ENCODE results near the gene MICU1. TPM values are rescaled to one million over a fixed set of nuclear protein-coding genes. Genes with fewer than 3 reads are reported as not detected.

The MICU1 gene
- total RNA-seq, 1 experiment from 2014 or later: 46.9 TPM

DNA sequence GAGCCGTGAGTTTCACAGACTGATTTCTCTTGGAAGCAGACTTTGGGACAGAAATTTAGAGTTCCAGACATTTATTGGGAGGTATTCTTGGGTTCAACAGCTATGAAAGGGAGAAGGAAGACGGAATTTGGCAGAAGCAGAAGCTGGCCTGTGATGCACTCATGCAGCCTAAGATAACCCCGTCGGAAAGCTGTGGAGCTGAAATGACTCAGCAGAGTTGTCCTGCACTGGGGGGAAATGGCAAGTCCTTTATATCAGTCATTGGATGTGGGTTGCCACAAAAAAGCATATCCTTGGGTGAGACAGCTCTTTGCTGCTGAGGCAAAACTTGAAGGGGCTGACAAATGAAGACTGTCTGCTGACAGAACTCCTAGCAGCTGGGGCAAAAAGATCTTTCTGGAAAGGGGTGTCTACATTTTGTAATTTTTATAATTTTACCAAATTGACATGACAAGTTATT is 11.5 kb upstream of the MICU1 start:
- no peaks in the 10 kb centered on the region for H3K27me3 ChIP-seq (ENCODE audit: control insufficient read depth, insufficient read depth, low read length)
- H3K4me3 ChIP-seq (ENCODE audit: low read depth in 2 of 2, low read length in 2 of 2): no peak overlapping the region
- H3K9me3 ChIP-seq (ENCODE audit: control insufficient read depth, insufficient read depth, low read depth, low read length): no peaks in the 10 kb centered on the region
- no peak overlapping the region for H3K27ac ChIP-seq (ENCODE audit: low read length)
- in situ Hi-C loops (cut with HindIII; ENCODE audit: low pct_unique_long_range_greater_than_20kb, low sequenced_read_pairs) (no loop called here), intact Hi-C loops (cut with micrococcal nuclease; ENCODE audit: unreplicated experiment) (no loop called here)
- no peak for ATAC-seq
- no peak for DNase-seq (ENCODE audit: low read depth, low spot score)
- ChIA-PET CTCF (interaction anchor here (0.6 kb wide), 1 partner anchor 159 kb away, joined by 3 read pairs; no protein-coding TSS in a partner anchor), POLR2A (no interaction called here)
- BruUV-seq (replicated peaks): no TSS peak
- H3K4me1 ChIP-seq (ENCODE audit: control insufficient read depth, insufficient read depth, low read length): no peaks in the 10 kb centered on the region
- no peaks in the 10 kb centered on the region for H3K36me3 ChIP-seq (ENCODE audit: control insufficient read depth, insufficient read depth, low read length)
- no peak for TF ChIP-seq POLR2AphosphoS5 (IDR thresholded peaks at IDR 0.05; ENCODE audit: low read depth, low read length)
- no peak for TF ChIP-seq SIN3A (IDR thresholded peaks at IDR 0.05; ENCODE audit: borderline replicate concordance, insufficient read depth, low read depth, low read length)
- TF ChIP-seq, protein P1, sequence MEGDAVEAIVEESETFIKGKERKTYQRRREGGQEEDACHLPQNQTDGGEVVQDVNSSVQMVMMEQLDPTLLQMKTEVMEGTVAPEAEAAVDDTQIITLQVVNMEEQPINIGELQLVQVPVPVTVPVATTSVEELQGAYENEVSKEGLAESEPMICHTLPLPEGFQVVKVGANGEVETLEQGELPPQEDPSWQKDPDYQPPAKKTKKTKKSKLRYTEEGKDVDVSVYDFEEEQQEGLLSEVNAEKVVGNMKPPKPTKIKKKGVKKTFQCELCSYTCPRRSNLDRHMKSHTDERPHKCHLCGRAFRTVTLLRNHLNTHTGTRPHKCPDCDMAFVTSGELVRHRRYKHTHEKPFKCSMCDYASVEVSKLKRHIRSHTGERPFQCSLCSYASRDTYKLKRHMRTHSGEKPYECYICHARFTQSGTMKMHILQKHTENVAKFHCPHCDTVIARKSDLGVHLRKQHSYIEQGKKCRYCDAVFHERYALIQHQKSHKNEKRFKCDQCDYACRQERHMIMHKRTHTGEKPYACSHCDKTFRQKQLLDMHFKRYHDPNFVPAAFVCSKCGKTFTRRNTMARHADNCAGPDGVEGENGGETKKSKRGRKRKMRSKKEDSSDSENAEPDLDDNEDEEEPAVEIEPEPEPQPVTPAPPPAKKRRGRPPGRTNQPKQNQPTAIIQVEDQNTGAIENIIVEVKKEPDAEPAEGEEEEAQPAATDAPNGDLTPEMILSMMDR (IDR thresholded peaks at IDR 0.05): no peak
- TF ChIP-seq, protein P2, sequence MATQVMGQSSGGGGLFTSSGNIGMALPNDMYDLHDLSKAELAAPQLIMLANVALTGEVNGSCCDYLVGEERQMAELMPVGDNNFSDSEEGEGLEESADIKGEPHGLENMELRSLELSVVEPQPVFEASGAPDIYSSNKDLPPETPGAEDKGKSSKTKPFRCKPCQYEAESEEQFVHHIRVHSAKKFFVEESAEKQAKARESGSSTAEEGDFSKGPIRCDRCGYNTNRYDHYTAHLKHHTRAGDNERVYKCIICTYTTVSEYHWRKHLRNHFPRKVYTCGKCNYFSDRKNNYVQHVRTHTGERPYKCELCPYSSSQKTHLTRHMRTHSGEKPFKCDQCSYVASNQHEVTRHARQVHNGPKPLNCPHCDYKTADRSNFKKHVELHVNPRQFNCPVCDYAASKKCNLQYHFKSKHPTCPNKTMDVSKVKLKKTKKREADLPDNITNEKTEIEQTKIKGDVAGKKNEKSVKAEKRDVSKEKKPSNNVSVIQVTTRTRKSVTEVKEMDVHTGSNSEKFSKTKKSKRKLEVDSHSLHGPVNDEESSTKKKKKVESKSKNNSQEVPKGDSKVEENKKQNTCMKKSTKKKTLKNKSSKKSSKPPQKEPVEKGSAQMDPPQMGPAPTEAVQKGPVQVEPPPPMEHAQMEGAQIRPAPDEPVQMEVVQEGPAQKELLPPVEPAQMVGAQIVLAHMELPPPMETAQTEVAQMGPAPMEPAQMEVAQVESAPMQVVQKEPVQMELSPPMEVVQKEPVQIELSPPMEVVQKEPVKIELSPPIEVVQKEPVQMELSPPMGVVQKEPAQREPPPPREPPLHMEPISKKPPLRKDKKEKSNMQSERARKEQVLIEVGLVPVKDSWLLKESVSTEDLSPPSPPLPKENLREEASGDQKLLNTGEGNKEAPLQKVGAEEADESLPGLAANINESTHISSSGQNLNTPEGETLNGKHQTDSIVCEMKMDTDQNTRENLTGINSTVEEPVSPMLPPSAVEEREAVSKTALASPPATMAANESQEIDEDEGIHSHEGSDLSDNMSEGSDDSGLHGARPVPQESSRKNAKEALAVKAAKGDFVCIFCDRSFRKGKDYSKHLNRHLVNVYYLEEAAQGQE (IDR thresholded peaks at IDR 0.05; ENCODE audit: insufficient read depth in 1 of 2, low read depth in 2 of 2, low read length in 1 of 2): no peak
- TF ChIP-seq TCF7L2 (IDR thresholded peaks at IDR 0.05; ENCODE audit: low read depth, low read length): no peak

- no TSS peak for BruUV-seq (replicated peaks)
Observed at GRCh38 chr10:72630144-72630543, 4.3 kb upstream of the MICU1 start.

More at GRCh38 chr10:72630144-72630543, 4.3 kb upstream of the MICU1 start:
- ChIA-PET POLR2A (no interaction called here), CTCF (no interaction called here)
- TF ChIP-seq TCF7L2 (IDR thresholded peaks at IDR 0.05; ENCODE audit: low read depth, low read length) (no peak), SIN3A (IDR thresholded peaks at IDR 0.05; ENCODE audit: borderline replicate concordance, insufficient read depth, low read depth, low read length) (no peak), POLR2AphosphoS5 (IDR thresholded peaks at IDR 0.05; ENCODE audit: low read depth, low read length) (no peak)
- TF ChIP-seq, protein P1 (IDR thresholded peaks at IDR 0.05): no peak
- TF ChIP-seq, protein P2 (IDR thresholded peaks at IDR 0.05; ENCODE audit: insufficient read depth in 1 of 2, low read depth in 2 of 2, low read length in 1 of 2): no peak
- H3K36me3 ChIP-seq (ENCODE audit: control insufficient read depth, insufficient read depth, low read length): no peaks in the 10 kb centered on the region; the same call in 1 of the 2 replicates
- H3K4me1 ChIP-seq (ENCODE audit: control insufficient read depth, insufficient read depth, low read length): no peaks in the 10 kb centered on the region
- no peaks in the 10 kb centered on the region for H3K9me3 ChIP-seq (ENCODE audit: control insufficient read depth, insufficient read depth, low read depth, low read length)
- no peak overlapping the region for H3K27ac ChIP-seq (ENCODE audit: low read length)
- in situ Hi-C loops (cut with HindIII; ENCODE audit: low pct_unique_long_range_greater_than_20kb, low sequenced_read_pairs): no loop called here
- DNase-seq (ENCODE audit: low read depth, low spot score): no peak
- no peak for ATAC-seq
- intact Hi-C loops (cut with micrococcal nuclease; ENCODE audit: unreplicated experiment): no loop called here
- H3K4me3 ChIP-seq (ENCODE audit: low read depth in 2 of 2, low read length in 2 of 2): no peak overlapping the region
- H3K27me3 ChIP-seq (ENCODE audit: control insufficient read depth, insufficient read depth, low read length): no peaks in the 10 kb centered on the region
